ENCODE results near the gene DHX29.

GRCh38 chr5:55319491-55319890, 12.0 kb upstream of the DHX29 start:
- no peak for TF ChIP-seq CTCF (conservative IDR thresholded peaks at IDR 0.05)
- TF ChIP-seq EZH2 (IDR thresholded peaks at IDR 0.05; ENCODE audit: low read depth): no peak

All from PC-9 (cell line).